SK-N-MC (cell line): ENCODE data around the gene KCNK17.

Experiments
- EZH2 ChIP-seq: fragments of 200-600 bp; sonication (generic); IDR thresholded peaks from one replicate; pipeline ENCODE4 v1.6.1; 2017; ENCODE audit warnings: antibody characterized with exemption
- POLR2AphosphoS5 ChIP-seq: IDR thresholded peaks from 2 replicates; pipeline ENCODE4 v1.6.1; 2012; ENCODE audit warnings: mild to moderate bottlenecking, low read depth, low read length, borderline replicate concordance

DNA sequence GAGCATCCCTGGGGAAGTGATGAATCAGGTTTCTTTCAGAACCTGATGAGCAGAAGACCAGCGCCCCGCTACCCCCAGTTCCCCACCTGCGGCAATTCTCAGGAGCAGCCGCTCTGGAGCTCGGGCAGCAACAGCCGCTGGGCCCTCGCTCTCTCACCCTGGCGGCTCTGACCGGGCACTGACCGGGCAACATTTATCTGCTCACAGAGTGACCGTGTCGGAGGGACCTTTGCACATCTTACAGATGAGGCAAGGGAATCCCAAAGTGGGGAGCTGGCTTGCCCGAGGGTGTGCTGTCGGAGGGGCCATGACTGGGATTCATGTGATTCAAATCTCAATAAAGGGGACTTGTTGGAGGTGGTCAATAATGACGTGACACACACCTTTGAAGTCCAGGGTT lies 34.5 kb upstream of the KCNK17 start:
- TF ChIP-seq POLR2AphosphoS5, result no peak
- TF ChIP-seq EZH2, result no peak
